ENCODE measurements around the gene TMCC1. TPM values are rescaled to one million over a fixed set of nuclear protein-coding genes. Genes with fewer than 3 reads are reported as not detected.
A peak's percentile ranks its signal among the peaks of the same experiment; 100 is the strongest.

The TMCC1 gene
- total and polyA plus RNA-seq, 12 donors, result 5.3 to 36.0 (median 27.2) TPM

- Histone ChIP-seq H3K4me3 (no peak overlapping the region), H3K27me3 (no peaks in the 10 kb centered on the region), H3K36me3 (peaks cover 0 to 5% (median 0%) of the 10 kb centered on the region in 9 donors), H3K4me1 (peaks cover 0 to 51% (median 39%) of the 10 kb centered on the region in 9 donors), H3K9me3 (no peaks in the 10 kb centered on the region), H3K27ac (peak overlapping the region in 6 of 10 donors; percentile 8 to 83 (median 76))
- intact Hi-C loops (cut with DNase I), result no loop called here
- ATAC-seq (peak in 2 of 8 donors; percentile 14 to 48), DNase-seq (no peak)
- TF ChIP-seq CTCF (IDR thresholded peaks at IDR 0.05), result no peak
- WGBS, 2 donors, result 75 to 81% methylated on average over 1 of the region's 1 CpG
Observed at GRCh38 chr3:129663045-129663446, 230.5 kb downstream of the TMCC1 start.

GRCh38 chr3:129662191-129662608 lies 231.3 kb downstream of the TMCC1 start:
- 40 to 67% methylated on average over 4 of the region's 4 CpGs for WGBS, 2 donors
- no peak for TF ChIP-seq CTCF (IDR thresholded peaks at IDR 0.05)
- H3K27me3 ChIP-seq, result no peaks in the 10 kb centered on the region
- DNase-seq (no peak), ATAC-seq (peak in 6 of 8 donors; percentile 14 to 70 (median 60))
- no peaks in the 10 kb centered on the region for H3K9me3 ChIP-seq
- intact Hi-C loops (cut with DNase I), result no loop called here
- peaks cover 0 to 60% (median 47%) of the 10 kb centered on the region in 9 donors for H3K4me1 ChIP-seq
- H3K36me3 ChIP-seq, result peaks cover 0 to under 1% (median 0%) of the 10 kb centered on the region in 9 donors
- H3K27ac ChIP-seq, result peak overlapping the region in 6 of 10 donors; percentile 8 to 83 (median 76)
- H3K4me3 ChIP-seq, result no peak overlapping the region

DNA sequence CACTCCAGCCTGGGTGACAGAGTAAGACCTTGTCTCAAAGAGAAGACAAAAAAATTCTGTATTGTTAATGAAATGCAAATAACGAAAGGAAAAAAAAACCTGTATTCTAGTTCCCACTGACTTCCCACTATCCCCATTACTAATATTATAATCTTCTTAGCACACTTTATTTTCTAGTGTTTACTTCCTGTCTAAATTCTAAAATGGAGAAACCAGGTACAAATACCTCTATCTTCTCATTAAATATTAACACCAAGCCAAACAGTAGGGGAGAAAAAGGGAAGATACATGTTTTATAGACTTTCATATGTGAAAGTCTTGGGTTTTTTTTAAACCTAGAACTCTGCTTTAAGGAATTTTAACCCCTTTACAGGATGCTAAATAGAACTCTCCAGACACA lies 231.7 kb downstream of the TMCC1 start:
- peaks cover 0 to 64% (median 52%) of the 10 kb centered on the region in 9 donors for H3K4me1 ChIP-seq
- no peaks in the 10 kb centered on the region for H3K27me3 ChIP-seq
- intact Hi-C loops (cut with DNase I), result no loop called here
- WGBS, 2 donors, result 79 to 80% methylated on average over 1 of the region's 1 CpG
- DNase-seq (no peak), ATAC-seq (no peak)
- H3K9me3 ChIP-seq, result no peaks in the 10 kb centered on the region
- no peak overlapping the region for H3K4me3 ChIP-seq
- TF ChIP-seq CTCF (IDR thresholded peaks at IDR 0.05), result no peak
- H3K27ac ChIP-seq, result peak overlapping the region in 5 of 10 donors; percentile 56 to 83 (median 80)
- no peaks in the 10 kb centered on the region for H3K36me3 ChIP-seq

DNA sequence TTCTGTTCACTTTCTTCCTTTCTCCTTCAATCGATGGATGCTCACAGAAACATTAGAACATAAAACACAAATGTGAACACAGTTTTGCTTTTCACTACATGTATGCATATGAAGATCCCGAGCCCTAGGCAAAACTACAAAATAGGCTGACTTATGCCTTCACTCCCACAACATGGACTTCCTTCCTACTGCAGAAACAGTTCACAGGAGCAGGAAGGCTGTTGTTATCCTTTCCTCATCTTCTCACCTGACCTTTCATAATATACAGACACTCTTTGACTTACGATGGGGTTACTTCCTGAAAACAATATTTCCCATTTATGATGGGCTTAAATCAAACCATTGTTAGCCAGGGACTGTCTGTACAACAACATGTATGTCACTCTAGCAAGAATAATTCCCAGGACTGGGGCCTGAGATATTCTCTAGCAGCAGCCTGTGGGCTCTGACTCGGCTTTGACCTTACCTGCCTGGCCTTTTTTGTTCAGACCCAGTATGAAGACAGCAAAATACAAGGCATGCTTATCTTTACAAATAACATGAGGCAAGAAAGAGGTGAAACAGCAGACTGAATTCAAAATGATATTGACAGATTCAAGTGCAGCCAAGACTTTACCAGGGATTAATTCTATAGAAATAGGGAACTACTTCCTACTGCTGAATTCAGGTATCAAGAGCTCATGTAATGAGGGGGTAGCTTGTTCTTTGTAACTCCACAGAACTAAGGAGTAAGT lies 235.2 kb downstream of the TMCC1 start:
- intact Hi-C loops (cut with DNase I), result loop anchor here in 2 of 10 donors (5.0 to 10.0 kb wide), 2 partner anchors 67 to 69 kb away; no protein-coding TSS in a partner anchor
- Histone ChIP-seq H3K9me3 (no peaks in the 10 kb centered on the region), H3K4me3 (no peak overlapping the region), H3K4me1 (peaks cover 0 to 59% (median 42%) of the 10 kb centered on the region in 9 donors), H3K27me3 (no peaks in the 10 kb centered on the region), H3K27ac (peak overlapping the region in 7 of 10 donors; percentile 14 to 73 (median 24)), H3K36me3 (peaks cover 0 to 16% (median 4%) of the 10 kb centered on the region in 9 donors)
- DNase-seq (no peak), ATAC-seq (peak in 3 of 8 donors; percentile 7 to 38 (median 24))
- TF ChIP-seq CTCF (IDR thresholded peaks at IDR 0.05), result no peak
- WGBS, 2 donors, result 55 to 64% methylated on average over 4 of the region's 4 CpGs
